ENCODE data around the gene OXNAD1.

The OXNAD1 gene

DNA sequence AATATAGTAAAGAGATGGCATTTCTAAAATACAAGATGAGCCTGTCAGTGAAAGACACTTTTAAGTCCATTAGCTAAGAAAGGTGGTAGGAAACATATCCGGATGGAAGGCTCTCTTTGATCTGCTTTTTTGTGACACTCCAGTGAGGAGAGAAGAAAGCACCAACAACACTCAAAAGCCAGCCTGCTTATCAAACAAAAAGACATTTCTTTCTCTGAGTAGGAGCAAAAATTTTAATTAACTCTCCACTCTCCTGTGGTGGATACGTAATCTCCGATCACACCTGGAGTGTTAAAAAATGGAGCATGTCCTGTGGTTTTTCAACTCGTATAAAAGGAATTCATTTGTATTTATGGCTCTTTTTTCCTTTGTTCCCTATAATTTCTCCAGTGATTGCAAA, 65.3 kb downstream of the OXNAD1 start:
- H3K9me3 ChIP-seq: peaks cover 0 to 4% (median 0%) of the 10 kb centered on the region in 3 donors
- intact Hi-C loops (cut with DNase I; ENCODE audit: low total_unique reads): no loop called here

DNA sequence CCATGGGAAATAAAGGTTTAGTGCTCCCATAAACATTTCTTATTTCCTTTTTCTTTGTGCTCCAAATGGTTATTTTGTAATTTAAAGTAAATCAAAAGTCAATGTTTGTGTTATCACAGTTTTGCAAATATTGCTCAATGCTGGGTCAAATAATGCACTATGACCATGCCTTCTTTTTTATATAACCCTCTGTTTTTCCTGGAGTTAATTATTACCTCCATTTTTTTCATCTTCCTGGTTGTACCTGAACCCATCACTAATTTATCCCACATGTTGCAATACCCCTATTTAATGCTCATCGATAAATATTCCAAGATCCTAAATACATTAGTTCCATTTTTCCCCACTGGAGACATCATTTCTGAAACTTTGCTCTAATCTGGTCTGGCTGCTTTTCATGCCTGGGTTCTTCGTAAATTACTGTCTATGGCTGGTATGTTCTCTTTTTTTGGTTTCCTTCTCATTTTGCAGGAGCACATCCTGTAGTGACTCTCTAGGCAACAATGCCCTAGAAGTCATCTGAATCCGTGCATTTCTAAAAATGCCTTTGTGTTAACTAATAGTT, 66.4 kb downstream of the OXNAD1 start:
- no peak overlapping the region for H3K4me3 ChIP-seq
- H3K27me3 ChIP-seq: no peaks in the 10 kb centered on the region
- H3K27ac ChIP-seq: no peak overlapping the region
- intact Hi-C loops (cut with DNase I; ENCODE audit: low total_unique reads): no loop called here
- peaks cover 0 to 23% (median 22%) of the 10 kb centered on the region in 3 donors for H3K36me3 ChIP-seq
- DNase-seq: no peak
- H3K9me3 ChIP-seq: peaks cover 0 to 4% (median 0%) of the 10 kb centered on the region in 3 donors
- TF ChIP-seq, protein P1, sequence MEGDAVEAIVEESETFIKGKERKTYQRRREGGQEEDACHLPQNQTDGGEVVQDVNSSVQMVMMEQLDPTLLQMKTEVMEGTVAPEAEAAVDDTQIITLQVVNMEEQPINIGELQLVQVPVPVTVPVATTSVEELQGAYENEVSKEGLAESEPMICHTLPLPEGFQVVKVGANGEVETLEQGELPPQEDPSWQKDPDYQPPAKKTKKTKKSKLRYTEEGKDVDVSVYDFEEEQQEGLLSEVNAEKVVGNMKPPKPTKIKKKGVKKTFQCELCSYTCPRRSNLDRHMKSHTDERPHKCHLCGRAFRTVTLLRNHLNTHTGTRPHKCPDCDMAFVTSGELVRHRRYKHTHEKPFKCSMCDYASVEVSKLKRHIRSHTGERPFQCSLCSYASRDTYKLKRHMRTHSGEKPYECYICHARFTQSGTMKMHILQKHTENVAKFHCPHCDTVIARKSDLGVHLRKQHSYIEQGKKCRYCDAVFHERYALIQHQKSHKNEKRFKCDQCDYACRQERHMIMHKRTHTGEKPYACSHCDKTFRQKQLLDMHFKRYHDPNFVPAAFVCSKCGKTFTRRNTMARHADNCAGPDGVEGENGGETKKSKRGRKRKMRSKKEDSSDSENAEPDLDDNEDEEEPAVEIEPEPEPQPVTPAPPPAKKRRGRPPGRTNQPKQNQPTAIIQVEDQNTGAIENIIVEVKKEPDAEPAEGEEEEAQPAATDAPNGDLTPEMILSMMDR (IDR thresholded peaks at IDR 0.05): no peak
- peaks cover 0 to 15% (median 6%) of the 10 kb centered on the region in 4 donors for H3K4me1 ChIP-seq

More for the DNA sequence above, 65.3 kb downstream of the OXNAD1 start:
- H3K27ac ChIP-seq: no peak overlapping the region
- no peak for DNase-seq
- no peaks in the 10 kb centered on the region for H3K27me3 ChIP-seq
- TF ChIP-seq, protein P1 (IDR thresholded peaks at IDR 0.05): no peak
- no peak overlapping the region for H3K4me3 ChIP-seq
- H3K36me3 ChIP-seq: peaks cover 0 to 33% (median 22%) of the 10 kb centered on the region in 3 donors
- peaks cover 0 to 15% (median 6%) of the 10 kb centered on the region in 4 donors for H3K4me1 ChIP-seq

DNA sequence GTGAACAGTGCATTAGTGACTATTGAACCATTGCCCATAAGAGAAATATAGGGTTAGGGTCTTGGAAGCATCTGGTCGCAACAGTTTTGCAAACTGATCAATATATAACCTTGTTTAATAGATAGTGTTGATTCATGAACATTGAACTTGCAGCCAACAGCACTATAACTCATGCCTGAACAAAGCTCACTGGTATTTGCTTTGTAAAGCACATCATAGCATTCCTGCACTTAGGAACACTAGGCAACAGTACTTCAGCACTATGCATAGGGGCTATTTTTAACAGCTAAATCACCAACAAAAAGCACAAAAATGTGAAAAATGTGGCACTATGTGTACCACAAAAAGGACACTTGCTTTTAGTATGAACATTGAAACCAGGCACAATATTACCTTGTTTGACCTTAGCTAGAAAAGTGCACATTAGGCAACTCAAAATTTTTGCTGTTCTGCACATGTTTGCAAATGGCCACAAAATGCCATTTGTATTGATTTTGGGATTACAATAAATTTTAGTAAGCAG, 68.0 kb downstream of the OXNAD1 start:
- TF ChIP-seq, protein P1 (IDR thresholded peaks at IDR 0.05): no peak
- Histone ChIP-seq H3K27ac (no peak overlapping the region), H3K9me3 (peaks cover 0 to 4% (median 0%) of the 10 kb centered on the region in 3 donors), H3K36me3 (peaks cover 0 to 29% (median 13%) of the 10 kb centered on the region in 3 donors), H3K4me3 (no peak overlapping the region), H3K27me3 (no peaks in the 10 kb centered on the region), H3K4me1 (peaks cover 0 to 15% (median 6%) of the 10 kb centered on the region in 4 donors)
- no peak for DNase-seq
- intact Hi-C loops (cut with DNase I; ENCODE audit: low total_unique reads): no loop called here

DNA sequence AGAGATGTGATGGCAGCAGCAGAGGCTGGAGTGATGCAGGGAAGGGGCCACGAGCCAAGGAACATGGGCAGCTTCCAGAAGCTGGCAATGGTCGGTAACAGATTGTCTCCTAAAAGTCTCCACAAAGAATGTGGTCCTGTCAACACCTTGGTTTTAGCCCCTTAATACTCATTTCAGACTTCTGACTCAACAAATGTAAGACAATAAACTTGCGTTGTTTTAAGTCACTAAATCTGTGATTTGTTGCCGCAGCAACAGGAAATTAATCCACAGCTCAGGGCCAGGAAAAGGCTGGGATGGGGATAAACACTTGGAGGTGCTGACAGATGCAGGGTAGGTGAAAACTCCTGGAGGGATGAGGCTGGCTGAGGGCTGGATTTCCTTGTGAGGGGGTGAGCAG, 69.9 kb downstream of the OXNAD1 start:
- H3K27ac ChIP-seq: no peak overlapping the region
- H3K4me1 ChIP-seq: peaks cover 0 to 27% (median 8%) of the 10 kb centered on the region in 4 donors
- no peaks in the 10 kb centered on the region for H3K27me3 ChIP-seq
- H3K36me3 ChIP-seq: peaks cover 0 to 29% (median 3%) of the 10 kb centered on the region in 3 donors
- TF ChIP-seq, protein P1 (IDR thresholded peaks at IDR 0.05): no peak
- DNase-seq: no peak
- H3K4me3 ChIP-seq: no peak overlapping the region
- peaks cover 0 to 4% (median 0%) of the 10 kb centered on the region in 3 donors for H3K9me3 ChIP-seq
- intact Hi-C loops (cut with DNase I; ENCODE audit: low total_unique reads): no loop called here

DNA sequence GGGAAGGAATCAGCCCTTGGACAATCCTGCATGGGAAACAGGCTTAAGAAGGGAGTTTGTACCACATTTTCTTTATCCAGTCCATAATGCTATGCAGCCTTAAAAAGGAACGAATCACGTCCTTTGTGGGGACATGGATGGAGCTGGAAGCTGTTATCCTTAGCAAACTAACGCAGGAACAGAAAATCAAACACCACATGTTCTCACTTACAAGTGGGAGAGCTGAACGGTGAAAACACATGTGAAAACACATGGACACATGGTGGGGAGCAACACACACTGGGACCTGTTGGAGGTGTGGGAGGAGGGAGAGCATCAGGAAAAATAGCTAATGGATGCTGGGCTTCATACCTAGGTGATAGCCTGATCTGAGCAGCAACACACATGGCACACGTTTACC, 70.3 kb downstream of the OXNAD1 start:
- DNase-seq: no peak
- Histone ChIP-seq H3K9me3 (peaks cover 0 to 4% (median 0%) of the 10 kb centered on the region in 3 donors), H3K36me3 (peaks cover 0 to 28% (median 0%) of the 10 kb centered on the region in 3 donors), H3K4me3 (no peak overlapping the region), H3K27ac (no peak overlapping the region), H3K27me3 (no peaks in the 10 kb centered on the region), H3K4me1 (peaks cover 0 to 27% (median 8%) of the 10 kb centered on the region in 4 donors)
- TF ChIP-seq, protein P1 (IDR thresholded peaks at IDR 0.05): no peak
- intact Hi-C loops (cut with DNase I; ENCODE audit: low total_unique reads): no loop called here

Data from tibial artery (tissue), 4 donors.